Caki2 (cell line): ENCODE measurements around the gene PIK3C2A. TPM values are rescaled to one million over a fixed set of nuclear protein-coding genes. Genes with fewer than 3 reads are reported as not detected.
"Not testable (repeated sequence)": the region's sequence is repeated elsewhere in the genome, so short reads cannot be mapped to it uniquely, and the experiment has no call there.

Experiments
- DNase-seq: peaks from one replicate; pipeline ENCODE4 v3.0.0-alpha.2; 2015; ENCODE audit warnings: low read depth
- in situ Hi-C: cut with HindIII; loops from 2 replicates; pipeline ENCODE4 v1.10.0; 2016; ENCODE audit warnings: low sequenced_read_pairs, low pct_unique_long_range_greater_than_20kb, mixed read lengths
- total RNA-seq: library from RNA; depleted of rRNA; stranded (reverse); fragments of >200 nt; shearing (Covaris generic); gene quantifications from 2 replicates; pipeline ENCODE4 v1.2.3, GENCODE V29; 2014; ENCODE audit warnings: low replicate concordance; rRNA removed

Gene PIK3C2A, protein sequence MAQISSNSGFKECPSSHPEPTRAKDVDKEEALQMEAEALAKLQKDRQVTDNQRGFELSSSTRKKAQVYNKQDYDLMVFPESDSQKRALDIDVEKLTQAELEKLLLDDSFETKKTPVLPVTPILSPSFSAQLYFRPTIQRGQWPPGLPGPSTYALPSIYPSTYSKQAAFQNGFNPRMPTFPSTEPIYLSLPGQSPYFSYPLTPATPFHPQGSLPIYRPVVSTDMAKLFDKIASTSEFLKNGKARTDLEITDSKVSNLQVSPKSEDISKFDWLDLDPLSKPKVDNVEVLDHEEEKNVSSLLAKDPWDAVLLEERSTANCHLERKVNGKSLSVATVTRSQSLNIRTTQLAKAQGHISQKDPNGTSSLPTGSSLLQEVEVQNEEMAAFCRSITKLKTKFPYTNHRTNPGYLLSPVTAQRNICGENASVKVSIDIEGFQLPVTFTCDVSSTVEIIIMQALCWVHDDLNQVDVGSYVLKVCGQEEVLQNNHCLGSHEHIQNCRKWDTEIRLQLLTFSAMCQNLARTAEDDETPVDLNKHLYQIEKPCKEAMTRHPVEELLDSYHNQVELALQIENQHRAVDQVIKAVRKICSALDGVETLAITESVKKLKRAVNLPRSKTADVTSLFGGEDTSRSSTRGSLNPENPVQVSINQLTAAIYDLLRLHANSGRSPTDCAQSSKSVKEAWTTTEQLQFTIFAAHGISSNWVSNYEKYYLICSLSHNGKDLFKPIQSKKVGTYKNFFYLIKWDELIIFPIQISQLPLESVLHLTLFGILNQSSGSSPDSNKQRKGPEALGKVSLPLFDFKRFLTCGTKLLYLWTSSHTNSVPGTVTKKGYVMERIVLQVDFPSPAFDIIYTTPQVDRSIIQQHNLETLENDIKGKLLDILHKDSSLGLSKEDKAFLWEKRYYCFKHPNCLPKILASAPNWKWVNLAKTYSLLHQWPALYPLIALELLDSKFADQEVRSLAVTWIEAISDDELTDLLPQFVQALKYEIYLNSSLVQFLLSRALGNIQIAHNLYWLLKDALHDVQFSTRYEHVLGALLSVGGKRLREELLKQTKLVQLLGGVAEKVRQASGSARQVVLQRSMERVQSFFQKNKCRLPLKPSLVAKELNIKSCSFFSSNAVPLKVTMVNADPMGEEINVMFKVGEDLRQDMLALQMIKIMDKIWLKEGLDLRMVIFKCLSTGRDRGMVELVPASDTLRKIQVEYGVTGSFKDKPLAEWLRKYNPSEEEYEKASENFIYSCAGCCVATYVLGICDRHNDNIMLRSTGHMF (N-terminal part only)
- total RNA-seq = 13.2 and 13.4 TPM in 2 replicates

DNA sequence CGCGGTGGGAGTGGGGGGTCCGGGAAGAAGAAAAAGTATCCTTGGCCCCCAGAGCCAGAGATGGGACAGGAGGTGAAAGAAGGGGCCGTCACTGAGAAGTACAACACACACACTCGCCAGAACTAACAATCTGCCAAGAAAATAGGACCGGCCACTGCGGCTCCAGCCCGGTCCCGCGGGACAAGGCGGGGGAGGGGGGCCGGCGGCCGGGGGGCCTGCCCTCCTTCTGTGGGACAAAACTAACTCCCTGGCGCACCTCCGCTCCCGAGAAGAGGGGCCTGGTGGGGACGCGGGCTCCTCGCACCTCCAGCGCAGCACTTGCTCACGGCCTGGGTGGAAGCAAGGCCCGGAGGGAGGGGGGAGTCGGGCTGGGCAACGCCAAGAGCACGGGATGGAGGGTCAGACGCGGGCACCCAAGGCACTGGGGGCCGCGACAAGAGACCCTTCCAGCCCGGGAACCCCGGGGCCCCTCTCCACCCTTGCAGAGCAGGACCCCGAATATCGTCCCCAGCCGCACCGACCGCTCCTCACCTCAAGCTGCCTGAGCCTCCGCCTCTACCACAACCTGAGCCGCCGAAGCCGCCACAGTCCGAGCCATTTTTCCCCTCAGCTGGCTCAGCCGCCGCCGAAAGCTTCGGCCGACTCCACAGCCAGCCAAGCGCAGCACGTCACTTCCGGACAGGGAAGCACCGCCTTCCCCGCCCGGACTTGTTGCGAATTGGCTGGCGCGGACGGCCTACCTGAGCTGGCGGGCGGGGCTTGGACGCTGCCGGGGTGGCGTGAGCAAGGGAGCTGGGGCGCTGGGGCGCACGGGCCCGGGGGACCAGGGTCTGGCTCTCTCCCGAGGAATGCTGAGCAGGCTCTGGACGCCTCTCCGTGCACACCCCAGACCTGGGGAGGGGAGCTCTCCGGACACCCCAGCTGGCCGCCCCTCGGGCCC is at the start of gene PIK3C2A:
Gene PIK3C2A (minus strand): TSS at position 670 of the 940 bp plus-strand sequence. CDS start 38,245 bp downstream, outside the sequence.
- in situ Hi-C loops = no loop called here

DNA sequence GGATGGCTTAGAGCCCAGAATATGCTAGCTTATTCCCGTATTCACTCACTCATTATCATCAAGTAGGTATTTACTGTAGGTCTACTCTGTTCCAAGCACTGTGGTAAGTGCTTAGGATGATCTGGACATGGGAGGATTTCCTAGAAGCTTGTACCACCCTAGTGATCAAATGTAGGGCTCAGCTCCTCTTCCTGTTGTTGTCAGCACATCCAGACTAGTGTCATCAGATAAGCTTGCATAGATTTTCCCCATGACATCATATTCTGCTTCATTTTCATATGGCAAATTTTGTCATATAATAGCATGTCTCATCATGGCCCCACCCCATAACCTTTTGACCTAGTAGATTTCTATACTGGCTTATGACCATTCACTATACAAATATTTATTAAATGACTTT is 49.4 kb upstream of the PIK3C2A start:
- DNase-seq = no peak
- in situ Hi-C loops = no loop called here

More for the DNA sequence above, at the start of gene PIK3C2A:
- peak; percentile 85 for DNase-seq

DNA sequence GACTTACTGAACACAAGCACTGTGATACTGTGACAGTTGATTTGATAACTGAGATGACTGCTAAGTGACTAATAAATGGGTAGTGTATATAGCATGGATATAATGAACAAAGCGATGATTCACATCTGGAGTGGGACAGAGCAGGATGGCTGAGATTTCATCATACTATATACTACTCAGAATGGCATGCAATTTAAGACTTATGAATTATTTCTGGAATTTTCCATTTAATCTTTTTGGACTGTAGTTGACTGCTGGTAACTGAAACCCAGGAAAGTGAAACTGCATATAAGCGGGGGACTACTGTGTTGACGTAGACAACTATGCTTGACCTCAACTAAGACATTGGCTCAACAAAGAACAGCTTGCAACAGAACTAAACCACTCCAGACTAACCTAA is 48.7 kb upstream of the PIK3C2A start:
- in situ Hi-C loops = no loop called here
- no peak for DNase-seq

DNA sequence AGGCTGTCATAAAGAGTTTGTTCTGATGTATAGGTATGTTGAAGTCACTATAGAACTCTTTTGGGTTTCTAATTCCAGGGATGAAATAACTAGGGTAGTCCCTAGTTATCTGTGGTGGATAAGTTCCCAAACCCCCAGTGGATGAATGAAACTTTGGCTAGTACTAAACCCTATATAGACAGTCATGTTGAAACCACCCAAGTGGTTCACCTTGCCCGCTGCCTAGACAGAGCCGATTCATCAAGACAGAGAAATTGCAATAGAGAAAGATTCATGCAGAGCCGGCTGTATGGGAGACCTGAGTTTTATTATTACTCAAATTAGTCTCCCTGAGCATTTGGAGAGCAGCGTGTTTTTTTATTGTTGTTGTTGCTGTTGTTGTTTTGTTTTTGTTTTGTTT is 44.9 kb upstream of the PIK3C2A start:
- in situ Hi-C loops = no loop called here
- DNase-seq = no peak

DNA sequence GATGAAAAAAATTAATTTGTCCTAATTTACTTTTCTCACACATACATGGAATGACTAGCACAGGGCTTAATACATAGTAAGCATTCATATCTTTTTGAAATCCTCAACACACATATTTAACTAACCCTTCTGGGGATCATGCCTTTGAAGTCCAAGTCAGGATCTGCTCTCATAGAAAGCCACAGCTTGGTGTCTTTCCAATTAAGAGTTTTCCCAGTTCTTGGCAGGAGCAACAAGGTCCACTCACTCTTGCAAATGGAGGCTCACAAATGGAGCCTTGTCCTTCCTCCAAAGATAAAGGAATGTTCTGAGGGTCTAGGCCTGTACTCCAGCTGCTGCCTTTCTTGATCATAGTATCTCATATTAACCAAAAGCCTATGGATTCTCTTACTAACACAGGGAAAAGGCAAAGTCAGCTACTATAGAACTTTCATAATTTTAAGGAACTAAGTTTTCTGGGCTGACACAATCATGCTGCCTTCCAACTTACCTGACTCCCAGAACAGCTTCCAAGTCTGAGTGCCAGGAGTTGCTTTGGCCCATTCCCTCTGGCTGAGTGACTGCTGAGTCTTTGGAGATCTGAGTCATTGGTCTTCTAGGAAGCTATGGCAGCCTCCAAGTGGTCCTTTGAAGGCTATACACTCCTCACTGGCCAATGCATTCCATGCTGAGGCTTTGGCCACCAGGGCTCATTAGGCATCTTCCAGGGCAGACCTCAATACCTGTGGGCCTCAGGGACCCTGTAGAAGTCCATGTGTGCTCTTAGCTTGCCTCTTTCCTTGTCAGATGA is 43.0 kb upstream of the PIK3C2A start:
- in situ Hi-C loops = no loop called here
- DNase-seq = no peak

DNA sequence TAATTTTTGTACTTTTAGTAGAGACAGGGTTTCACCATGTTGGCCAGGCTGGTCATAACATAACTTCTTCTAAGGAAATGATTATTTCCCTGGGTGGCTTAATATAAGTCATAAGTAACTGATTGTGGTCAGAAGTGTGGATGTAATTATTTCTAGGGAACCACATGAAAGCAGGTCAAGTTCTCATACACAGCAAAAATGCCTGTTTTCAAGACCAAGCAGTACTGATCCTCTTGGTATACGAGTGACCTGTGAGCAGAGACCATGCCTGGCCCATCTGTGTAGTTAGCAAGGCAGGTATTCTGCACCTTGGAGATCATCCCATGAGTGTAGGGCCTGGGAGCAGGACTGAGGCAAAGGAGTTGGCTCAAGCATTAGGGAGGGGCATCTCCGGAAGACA is 36.3 kb upstream of the PIK3C2A start:
- DNase-seq = no peak
- in situ Hi-C loops = no loop called here

DNA sequence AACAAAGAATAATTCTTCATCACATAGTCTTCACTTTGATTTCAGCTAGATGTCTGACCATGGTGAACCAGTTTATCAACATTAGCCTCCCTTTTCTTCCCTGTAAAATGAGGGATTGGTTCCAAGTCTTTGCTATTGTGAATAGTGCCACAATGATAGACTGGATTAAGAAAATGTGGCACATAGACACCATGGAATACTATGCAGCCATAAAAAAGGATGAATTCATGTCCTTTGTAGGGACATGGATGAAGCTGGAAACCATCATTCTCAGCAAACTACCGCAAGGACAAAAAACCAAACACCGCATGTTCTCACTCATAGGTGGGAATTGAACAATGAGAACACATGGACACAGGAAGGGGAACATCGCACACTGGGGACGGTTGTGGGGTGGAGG is 35.2 kb upstream of the PIK3C2A start:
- DNase-seq, in situ Hi-C loops: not testable (repeated sequence)

DNA sequence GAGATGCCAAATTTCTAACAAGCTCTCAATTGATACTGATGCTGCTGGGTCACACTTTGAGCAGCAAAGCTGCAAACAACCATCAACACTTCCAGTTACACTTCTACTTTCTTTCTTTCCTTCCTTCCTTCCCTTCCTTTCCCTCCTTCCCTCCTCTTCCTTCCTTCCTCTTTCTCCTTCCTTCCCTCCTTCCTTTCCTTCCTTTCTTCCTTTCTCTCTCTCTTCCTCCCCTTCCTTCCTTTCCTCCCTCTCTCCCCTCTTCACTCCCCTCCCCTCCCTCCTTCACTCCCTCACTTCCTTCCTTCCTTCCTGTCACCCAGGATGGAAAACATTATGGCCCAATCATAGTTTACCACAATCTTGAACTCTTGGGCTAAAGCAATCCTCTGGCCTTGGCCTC is 33.0 kb upstream of the PIK3C2A start:
- no peak for DNase-seq
- in situ Hi-C loops = no loop called here

DNA sequence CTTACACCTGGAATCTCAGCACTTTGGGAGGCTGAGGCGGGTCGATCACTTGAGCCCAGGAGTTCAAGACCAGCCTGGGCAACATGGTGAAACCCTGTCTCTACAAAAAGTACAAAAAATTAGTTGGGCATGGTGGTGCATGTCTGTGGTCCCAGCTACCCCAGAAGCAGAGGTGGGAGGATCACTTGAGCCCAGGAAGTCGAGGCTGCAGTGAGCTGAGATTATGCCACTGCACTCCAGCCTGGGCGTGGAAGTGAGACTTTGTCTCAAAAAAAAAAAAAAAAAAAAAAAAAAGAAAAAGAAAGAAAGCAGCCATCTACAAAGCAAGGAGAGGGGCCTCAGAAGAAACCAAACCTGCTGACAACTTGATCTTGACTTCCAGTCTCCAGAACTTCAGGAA is 32.1 kb upstream of the PIK3C2A start:
- DNase-seq, in situ Hi-C loops: not testable (repeated sequence)

DNA sequence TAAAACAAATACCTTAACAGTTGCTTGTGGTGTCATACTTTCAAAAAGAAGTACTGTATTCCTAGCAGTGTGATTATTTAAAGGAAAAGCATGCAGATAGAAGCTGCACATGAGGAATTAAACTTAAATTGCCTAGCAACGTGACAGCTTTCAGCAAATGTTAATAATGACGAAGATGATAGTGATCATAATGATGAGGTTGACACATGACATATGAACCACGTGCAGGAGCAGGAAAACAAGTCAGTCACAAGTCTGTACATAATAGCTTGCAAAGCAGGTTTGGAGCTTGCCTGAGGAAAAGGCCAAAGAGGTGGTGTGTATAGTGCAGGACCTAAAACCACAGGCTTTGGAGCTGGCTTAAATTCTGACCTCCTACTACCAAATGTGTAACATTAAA is 30.6 kb upstream of the PIK3C2A start:
- in situ Hi-C loops = no loop called here
- DNase-seq = no peak

DNA sequence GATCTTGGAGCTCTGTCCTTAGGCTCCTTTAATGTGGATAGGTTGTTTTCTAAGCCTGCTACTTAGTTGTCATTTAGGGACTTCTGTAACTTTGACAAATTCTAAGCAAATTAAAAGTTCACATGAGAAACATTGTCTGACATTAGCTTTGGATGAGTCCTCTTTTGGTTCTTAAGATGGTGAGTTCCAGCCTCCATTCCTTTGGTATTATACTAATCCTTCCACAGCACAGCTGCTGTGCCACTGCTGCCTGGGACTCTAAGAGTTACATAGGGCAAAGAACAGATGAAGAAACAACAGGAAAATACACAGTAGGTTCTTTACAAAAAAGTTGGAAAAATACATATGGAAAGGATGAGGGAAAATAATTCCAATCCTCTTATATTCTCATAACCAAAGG is 25.3 kb upstream of the PIK3C2A start:
- DNase-seq = no peak
- in situ Hi-C loops = no loop called here

DNA sequence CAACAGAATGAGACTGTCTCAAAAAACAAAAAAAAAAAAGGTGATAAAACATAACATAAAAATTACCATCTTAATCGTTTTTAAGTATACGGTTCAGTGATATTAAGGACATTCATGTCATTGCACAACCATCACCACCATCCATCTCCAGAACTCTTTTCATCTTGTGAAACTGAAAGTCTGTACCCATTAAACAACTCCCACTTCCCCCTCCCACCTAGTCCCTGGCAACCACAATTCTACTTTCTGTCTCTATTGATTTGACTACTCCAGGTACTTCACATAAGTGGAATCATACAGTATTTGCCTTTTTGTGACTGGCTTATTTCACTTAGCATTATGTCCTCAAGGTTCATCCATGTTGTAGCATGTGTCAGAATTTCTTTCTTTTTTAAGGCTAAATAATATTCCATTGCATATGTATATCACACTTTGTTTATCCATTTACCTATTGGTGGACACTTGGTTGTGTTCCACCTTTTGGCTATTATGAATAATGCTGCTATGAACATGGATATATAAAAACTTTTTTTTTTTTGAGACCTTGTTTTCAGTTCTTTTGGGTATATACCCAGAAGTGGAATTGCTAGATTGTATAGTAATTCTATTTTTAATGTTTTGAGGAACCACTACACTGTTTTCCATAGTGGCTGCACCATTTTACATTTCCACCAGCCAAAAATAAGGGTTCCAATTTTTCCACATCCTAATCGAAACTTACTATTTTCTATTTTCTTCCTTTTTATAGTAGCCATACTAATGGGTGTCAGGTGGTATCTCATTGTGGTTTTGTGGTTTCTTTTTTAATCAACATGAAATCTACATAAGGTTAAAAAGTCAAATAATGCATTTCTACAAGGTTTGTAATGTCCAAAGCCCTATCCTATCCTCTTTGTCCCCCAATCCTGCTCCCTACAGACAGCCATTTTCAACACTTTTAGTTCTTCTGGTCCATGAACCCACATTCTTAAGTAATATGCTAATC is 23.4 kb upstream of the PIK3C2A start:
- in situ Hi-C loops = no loop called here
- DNase-seq = no peak

DNA sequence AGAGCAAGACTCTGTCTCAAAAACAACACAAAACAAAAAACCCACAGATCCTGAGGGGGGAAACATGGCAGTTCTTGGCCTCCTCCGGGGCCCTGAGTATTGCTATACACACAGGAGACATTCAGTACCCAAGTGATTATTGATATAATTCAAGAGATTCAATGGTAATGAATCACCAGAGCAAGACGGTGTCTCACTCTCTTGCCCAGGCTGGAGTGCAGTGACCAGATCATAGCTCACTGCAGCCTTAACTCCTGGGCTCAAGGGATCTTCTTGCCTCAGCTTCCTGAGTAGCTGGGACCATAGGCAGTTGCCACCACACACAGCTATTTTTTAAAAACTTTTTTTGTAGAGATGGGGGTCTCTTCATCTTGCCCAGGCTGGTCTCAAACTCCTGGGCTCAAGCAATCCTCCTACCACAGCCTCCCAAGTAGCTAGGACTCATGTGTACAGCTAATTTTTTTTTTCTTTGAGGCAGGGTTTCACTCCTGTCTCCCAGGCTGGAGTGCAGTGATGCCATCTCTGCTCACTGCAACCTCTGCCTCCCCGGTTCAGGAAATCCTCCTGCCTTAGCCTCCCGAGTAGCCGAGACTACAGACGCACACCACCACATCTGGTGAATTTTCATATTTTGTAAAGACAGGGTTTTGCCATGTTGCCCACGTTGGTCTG is 21.8 kb upstream of the PIK3C2A start:
- no peak for DNase-seq
- in situ Hi-C loops = no loop called here

DNA sequence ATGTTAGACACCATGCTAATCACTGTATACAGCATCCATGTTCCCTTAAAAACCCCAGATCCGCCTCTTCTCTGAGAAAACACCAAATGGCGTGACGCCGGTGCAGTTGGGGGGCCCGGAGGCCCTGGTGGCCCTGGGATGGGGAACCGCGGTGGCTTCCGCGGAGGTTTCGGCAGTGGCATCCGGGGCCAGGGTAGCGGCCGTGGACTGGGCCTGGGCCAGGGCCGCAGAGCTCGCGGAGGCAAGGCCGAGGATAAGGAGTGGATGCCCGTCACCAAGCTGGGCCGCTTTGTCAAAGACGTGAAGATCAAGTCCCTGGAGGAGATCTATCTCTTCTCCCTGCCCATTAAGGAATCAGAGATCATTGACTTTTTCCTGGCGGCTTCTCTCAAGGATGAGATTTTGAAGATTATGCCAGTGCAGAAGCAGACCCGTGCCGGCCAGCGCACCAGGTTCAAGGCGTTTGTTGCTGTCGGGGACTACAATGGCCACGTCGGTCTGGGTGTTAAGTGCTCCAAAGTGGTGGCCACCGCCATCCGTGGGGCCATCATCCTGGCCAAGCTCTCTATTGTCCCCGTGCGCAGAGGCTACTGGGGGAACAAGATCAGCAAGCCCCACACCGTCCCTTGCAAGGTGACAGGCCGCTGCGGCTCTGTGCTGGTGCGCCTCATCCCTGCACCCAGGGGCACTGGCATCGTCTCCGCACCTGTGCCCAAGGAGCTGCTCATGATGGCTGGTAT is 20.6 kb upstream of the PIK3C2A start:
- DNase-seq, in situ Hi-C loops: not testable (repeated sequence)

DNA sequence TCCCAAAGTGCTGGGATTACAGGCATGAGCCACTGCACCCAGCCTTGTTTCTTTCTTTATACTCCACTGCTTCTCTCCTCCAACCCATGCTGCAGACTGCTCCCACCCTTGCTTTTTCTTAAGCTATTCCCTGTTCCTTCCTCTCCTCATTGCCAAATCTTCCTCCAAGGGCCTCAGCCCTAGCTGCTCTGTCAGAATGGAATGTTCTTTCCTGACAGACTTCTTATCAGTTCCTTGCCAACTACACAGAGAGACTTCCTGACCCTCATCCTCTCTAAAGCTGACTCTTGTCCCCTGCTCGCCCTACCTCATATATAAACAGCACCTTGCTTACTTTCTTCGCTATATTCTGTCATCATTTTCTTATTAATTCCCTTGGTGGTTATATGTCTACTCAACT is 16.9 kb upstream of the PIK3C2A start:
- in situ Hi-C loops = no loop called here
- no peak for DNase-seq
